ENCODE measurements around the gene THEMIS2.

Gene THEMIS2

GRCh38 chr1:27891196-27891889 is 19.0 kb downstream of the THEMIS2 start:
- Histone ChIP-seq H3K36me3 (ENCODE audit: insufficient read depth, low read length) (peaks cover 61% of the 10 kb centered on the region), H3K27ac (ENCODE audit: low read length) (no peak overlapping the region), H3K9ac (ENCODE audit: low read depth, low read length) (no peak overlapping the region), H3K9me3 (ENCODE audit: insufficient read depth, low read length, severe bottlenecking) (no peaks in the 10 kb centered on the region), H3K27me3 (ENCODE audit: insufficient read depth, low read length, poor library complexity) (no peaks in the 10 kb centered on the region), H4K20me1 (ENCODE audit: insufficient read depth, low read length) (no peaks in the 10 kb centered on the region), H3K4me3 (ENCODE audit: low read depth in 1 of 2, low read length in 2 of 2) (no peak overlapping the region), H3K79me2 (ENCODE audit: insufficient read depth, low read length) (no peaks in the 10 kb centered on the region), H2AFZ (ENCODE audit: low read depth, low read length) (no peak overlapping the region), H3K4me2 (ENCODE audit: insufficient read depth, low read length) (no peak overlapping the region), H3K4me1 (ENCODE audit: insufficient read depth, low read length) (peaks cover 9% of the 10 kb centered on the region)
- DNase-seq (no peak), ATAC-seq (ENCODE audit: insufficient read depth, low read depth) (no peak)
- TF ChIP-seq EZH2 (IDR thresholded peaks at IDR 0.05; ENCODE audit: borderline replicate concordance, low read depth, low read length, severe bottlenecking) (no peak), CTCF (IDR thresholded peaks at IDR 0.05; ENCODE audit: borderline replicate concordance, extremely low read depth, low read length, poor library complexity, severe bottlenecking) (no peak)

- Histone ChIP-seq H3K27me3 (ENCODE audit: insufficient read depth, low read length, poor library complexity) (no peaks in the 10 kb centered on the region), H2AFZ (ENCODE audit: low read depth, low read length) (no peak overlapping the region), H3K79me2 (ENCODE audit: insufficient read depth, low read length) (no peaks in the 10 kb centered on the region), H3K4me1 (ENCODE audit: insufficient read depth, low read length) (no peaks in the 10 kb centered on the region), H3K27ac (ENCODE audit: low read length) (no peak overlapping the region), H4K20me1 (ENCODE audit: insufficient read depth, low read length) (no peaks in the 10 kb centered on the region), H3K4me2 (ENCODE audit: insufficient read depth, low read length) (no peak overlapping the region), H3K9me3 (ENCODE audit: insufficient read depth, low read length, severe bottlenecking) (no peaks in the 10 kb centered on the region), H3K36me3 (ENCODE audit: insufficient read depth, low read length) (peaks cover 88% of the 10 kb centered on the region), H3K4me3 (ENCODE audit: low read depth in 1 of 2, low read length in 2 of 2) (no peak overlapping the region), H3K9ac (ENCODE audit: low read depth, low read length) (no peak overlapping the region)
- DNase-seq, result no peak
- no peak for ATAC-seq (ENCODE audit: insufficient read depth, low read depth)
- TF ChIP-seq EZH2 (IDR thresholded peaks at IDR 0.05; ENCODE audit: borderline replicate concordance, low read depth, low read length, severe bottlenecking), result no peak
- TF ChIP-seq CTCF (IDR thresholded peaks at IDR 0.05; ENCODE audit: borderline replicate concordance, extremely low read depth, low read length, poor library complexity, severe bottlenecking), result no peak
Observed at GRCh38 chr1:27894521-27894920, 22.2 kb downstream of the THEMIS2 start.

- Histone ChIP-seq H3K4me1 (ENCODE audit: insufficient read depth, low read length) (no peaks in the 10 kb centered on the region), H3K9ac (ENCODE audit: low read depth, low read length) (no peak overlapping the region), H3K9me3 (ENCODE audit: insufficient read depth, low read length, severe bottlenecking) (no peaks in the 10 kb centered on the region), H2AFZ (ENCODE audit: low read depth, low read length) (no peak overlapping the region), H3K4me3 (ENCODE audit: low read depth in 1 of 2, low read length in 2 of 2) (no peak overlapping the region), H3K27me3 (ENCODE audit: insufficient read depth, low read length, poor library complexity) (no peaks in the 10 kb centered on the region), H3K27ac (ENCODE audit: low read length) (no peak overlapping the region), H3K36me3 (ENCODE audit: insufficient read depth, low read length) (peaks cover 97% of the 10 kb centered on the region), H4K20me1 (ENCODE audit: insufficient read depth, low read length) (no peaks in the 10 kb centered on the region), H3K79me2 (ENCODE audit: insufficient read depth, low read length) (peaks cover 33% of the 10 kb centered on the region), H3K4me2 (ENCODE audit: insufficient read depth, low read length) (no peak overlapping the region)
- DNase-seq, result no peak
- TF ChIP-seq CTCF (IDR thresholded peaks at IDR 0.05; ENCODE audit: borderline replicate concordance, extremely low read depth, low read length, poor library complexity, severe bottlenecking), result no peak
- TF ChIP-seq EZH2 (IDR thresholded peaks at IDR 0.05; ENCODE audit: borderline replicate concordance, low read depth, low read length, severe bottlenecking), result no peak
- no peak for ATAC-seq (ENCODE audit: insufficient read depth, low read depth)
Observed at GRCh38 chr1:27906759-27907158, 34.4 kb downstream of the THEMIS2 start.

All from DND-41 (cell line).